ACC112 (cell line): ENCODE data around the gene SGF29.
"Not testable (repeated sequence)": the region's sequence is repeated elsewhere in the genome, so short reads cannot be mapped to it uniquely, and the experiment has no call there.

Experiments used
- H2AFZ ChIP-seq: fragments of 200-600 bp; sonication (generic); one replicate; pipeline ENCODE4 v1.6.0; 2017; ENCODE audit warnings: antibody characterized with exemption, low read length; ENCODE audit not compliant: unreplicated experiment
- H3K27ac ChIP-seq: fragments of 200-600 bp; sonication (generic); 2 replicates; pipeline ENCODE4 v1.5.1; 2014; ENCODE audit warnings: low read depth, mild to moderate bottlenecking, antibody characterized with exemption, low read length, moderate library complexity
- H3K27me3 ChIP-seq: fragments of 200-600 bp; sonication (generic); 2 replicates; pipeline ENCODE4 v1.6.1; 2014; ENCODE audit warnings: mild to moderate bottlenecking, antibody characterized with exemption, low read length, moderate library complexity, mixed read lengths; ENCODE audit not compliant: insufficient read depth
- H3K36me3 ChIP-seq: fragments of 200-600 bp; sonication (generic); 2 replicates; pipeline ENCODE4 v1.6.1; 2016; ENCODE audit warnings: mild to moderate bottlenecking, antibody characterized with exemption, low read length, moderate library complexity, mixed read lengths; ENCODE audit not compliant: insufficient read depth
- H3K4me1 ChIP-seq: fragments of 200-600 bp; sonication (generic); one replicate; pipeline ENCODE4 v1.6.1; 2016; ENCODE audit warnings: low read length, mixed read lengths; ENCODE audit not compliant: insufficient read depth, unreplicated experiment, control insufficient read depth
- H3K4me3 ChIP-seq: fragments of 200-600 bp; sonication (generic); 2 replicates; pipeline ENCODE4 v1.5.1; 2014; ENCODE audit warnings: mild to moderate bottlenecking, low read depth, low read length
- H3K79me2 ChIP-seq: fragments of 200-600 bp; sonication (generic); one replicate; pipeline ENCODE4 v1.6.0; 2016; ENCODE audit warnings: low read length; ENCODE audit not compliant: control insufficient read depth, unreplicated experiment, insufficient read depth

Gene SGF29

GRCh38 chr16:28548306-28548802 is 5.4 kb upstream of the SGF29 start:
- Histone ChIP-seq H3K36me3 (no peaks in the 10 kb centered on the region), H3K4me3 (no peak overlapping the region), H3K79me2 (no peaks in the 10 kb centered on the region), H3K27ac (no peak overlapping the region), H2AFZ (peak overlapping the region; percentile 32), H3K4me1 (no peaks in the 10 kb centered on the region), H3K27me3 (no peaks in the 10 kb centered on the region)

- H3K27ac ChIP-seq = no peak overlapping the region
- no peaks in the 10 kb centered on the region for H3K27me3 ChIP-seq
- H3K4me1 ChIP-seq = no peaks in the 10 kb centered on the region
- H3K4me3 ChIP-seq = no peak overlapping the region
- H2AFZ ChIP-seq = no peak overlapping the region
- no peaks in the 10 kb centered on the region for H3K79me2 ChIP-seq
- no peaks in the 10 kb centered on the region for H3K36me3 ChIP-seq
Measured at GRCh38 chr16:28549301-28549899, 4.3 kb upstream of the SGF29 start.

GRCh38 chr16:28554634-28555423 is 1.1 kb downstream of the SGF29 start:
- H3K4me3 ChIP-seq = peak overlapping the region; percentile 78
- no peaks in the 10 kb centered on the region for H3K27me3 ChIP-seq
- no peaks in the 10 kb centered on the region for H3K4me1 ChIP-seq
- H3K79me2 ChIP-seq = peaks cover 9% of the 10 kb centered on the region
- no peaks in the 10 kb centered on the region for H3K36me3 ChIP-seq
- no peak overlapping the region for H3K27ac ChIP-seq
- H2AFZ ChIP-seq = peak overlapping the region; percentile 61

- no peak overlapping the region for H2AFZ ChIP-seq
- no peaks in the 10 kb centered on the region for H3K27me3 ChIP-seq
- no peaks in the 10 kb centered on the region for H3K4me1 ChIP-seq
- no peak overlapping the region for H3K27ac ChIP-seq
- H3K79me2 ChIP-seq = peaks cover 9% of the 10 kb centered on the region
- no peaks in the 10 kb centered on the region for H3K36me3 ChIP-seq
- H3K4me3 ChIP-seq = no peak overlapping the region
Measured at GRCh38 chr16:28555561-28555960, 1.8 kb downstream of the SGF29 start.

DNA sequence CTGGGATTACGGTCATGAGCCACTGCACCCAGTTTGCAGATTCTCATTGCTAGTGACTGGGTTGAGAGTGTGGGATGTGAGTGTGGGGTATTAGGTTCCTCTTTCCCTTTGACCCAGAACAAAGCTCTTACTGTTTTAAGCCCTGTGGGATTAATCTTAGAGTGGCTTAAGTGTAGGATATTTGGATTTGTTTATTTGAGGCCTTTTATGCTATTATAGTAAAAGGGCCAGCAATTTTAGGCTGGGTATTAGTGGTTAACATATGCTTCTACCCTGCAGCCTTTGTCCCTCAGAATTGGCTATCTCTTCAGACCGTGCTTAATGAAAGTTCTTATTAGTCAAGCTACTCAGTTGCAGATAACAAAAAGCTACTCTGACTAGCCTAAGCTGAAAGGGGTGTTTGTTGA is 3.2 kb downstream of the SGF29 start:
- peaks cover 9% of the 10 kb centered on the region for H3K79me2 ChIP-seq
- H3K27me3 ChIP-seq = no peaks in the 10 kb centered on the region
- no peak overlapping the region for H3K4me3 ChIP-seq
- H3K4me1 ChIP-seq = no peaks in the 10 kb centered on the region
- no peaks in the 10 kb centered on the region for H3K36me3 ChIP-seq
- H3K27ac ChIP-seq = no peak overlapping the region
- no peak overlapping the region for H2AFZ ChIP-seq

- peaks cover 12% of the 10 kb centered on the region for H3K79me2 ChIP-seq
- no peak overlapping the region for H3K27ac ChIP-seq
Measured at GRCh38 chr16:28558456-28558855, 4.7 kb downstream of the SGF29 start.

GRCh38 chr16:28561557-28562187 is 8.0 kb downstream of the SGF29 start:
- Histone ChIP-seq H2AFZ (no peak overlapping the region), H3K4me1 (no peaks in the 10 kb centered on the region), H3K27me3 (no peaks in the 10 kb centered on the region), H3K4me3 (no peak overlapping the region), H3K27ac (no peak overlapping the region), H3K36me3 (no peaks in the 10 kb centered on the region), H3K79me2 (peaks cover 8% of the 10 kb centered on the region)

More at GRCh38 chr16:28558456-28558855, 4.7 kb downstream of the SGF29 start:
- Histone ChIP-seq H2AFZ (no peak overlapping the region), H3K4me1 (no peaks in the 10 kb centered on the region), H3K27me3 (no peaks in the 10 kb centered on the region), H3K36me3 (no peaks in the 10 kb centered on the region), H3K4me3 (no peak overlapping the region)

- peaks cover 6% of the 10 kb centered on the region for H3K79me2 ChIP-seq
- H3K4me3 ChIP-seq = no peak overlapping the region
- no peak overlapping the region for H3K27ac ChIP-seq
- H3K36me3 ChIP-seq = peaks cover 2% of the 10 kb centered on the region; the same call in 1 of the 2 replicates
- H3K4me1 ChIP-seq = no peaks in the 10 kb centered on the region
- no peak overlapping the region for H2AFZ ChIP-seq
- no peaks in the 10 kb centered on the region for H3K27me3 ChIP-seq
Measured at GRCh38 chr16:28562199-28562598, 8.5 kb downstream of the SGF29 start.

GRCh38 chr16:28563218-28563617 is 9.5 kb downstream of the SGF29 start:
- peaks cover 9% of the 10 kb centered on the region for H3K79me2 ChIP-seq
- H3K36me3 ChIP-seq = peaks cover 6% of the 10 kb centered on the region; the same call in 1 of the 2 replicates

DNA sequence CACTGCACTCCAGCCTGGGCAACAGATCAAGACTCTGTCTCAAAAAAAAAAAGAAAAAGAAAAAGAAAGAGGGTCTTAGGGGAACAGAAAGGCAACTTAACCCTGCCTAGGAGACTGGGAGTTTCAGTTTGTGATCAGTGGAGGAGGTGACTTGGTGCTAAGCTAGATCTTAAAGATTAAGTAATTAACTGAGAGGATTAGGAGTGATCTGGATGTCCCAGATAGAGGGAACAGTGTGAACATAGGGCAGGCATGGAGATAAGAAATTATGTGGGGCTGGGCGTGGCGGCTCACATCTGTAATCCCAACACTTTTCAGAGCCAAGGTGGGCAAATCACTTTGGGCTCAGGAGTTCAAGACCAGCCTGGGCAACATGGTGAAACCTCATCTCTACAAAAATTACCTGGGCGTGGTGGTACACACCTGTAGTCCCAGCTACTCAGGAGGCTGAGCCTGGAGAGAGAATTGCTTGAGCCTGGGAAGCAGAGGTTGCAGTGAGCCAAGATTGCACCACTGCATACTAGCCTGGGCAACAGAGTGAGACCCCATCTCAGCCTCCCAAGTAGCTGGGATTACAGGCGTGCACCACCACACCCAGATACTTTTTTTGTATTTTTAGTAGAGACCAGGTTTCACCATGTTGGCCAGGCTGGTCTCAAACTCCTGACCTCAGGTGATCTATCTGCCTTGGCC is 12.7 kb downstream of the SGF29 start:
- not testable (repeated sequence) for H3K36me3 ChIP-seq, H3K4me3 ChIP-seq, H3K27me3 ChIP-seq, H2AFZ ChIP-seq, H3K27ac ChIP-seq, H3K4me1 ChIP-seq
- peaks cover 12% of the 10 kb centered on the region for H3K79me2 ChIP-seq

More at GRCh38 chr16:28563218-28563617, 9.5 kb downstream of the SGF29 start:
- Histone ChIP-seq H3K4me1 (no peaks in the 10 kb centered on the region), H3K27ac (no peak overlapping the region), H3K27me3 (no peaks in the 10 kb centered on the region), H2AFZ (no peak overlapping the region), H3K4me3 (no peak overlapping the region)
